ENCODE results near the gene ATP7A. TPM values are rescaled to one million over a fixed set of nuclear protein-coding genes. Genes with fewer than 3 reads are reported as not detected.
"Not testable (repeated sequence)": the region's sequence is repeated elsewhere in the genome, so short reads cannot be mapped to it uniquely, and the experiment has no call there.

The ATP7A gene
- total and polyA plus RNA-seq, 2 donors (not counting 3 experiments of a cell fraction or from before 2014, with no cell fraction given) = 3.1 to 8.8 TPM

DNA sequence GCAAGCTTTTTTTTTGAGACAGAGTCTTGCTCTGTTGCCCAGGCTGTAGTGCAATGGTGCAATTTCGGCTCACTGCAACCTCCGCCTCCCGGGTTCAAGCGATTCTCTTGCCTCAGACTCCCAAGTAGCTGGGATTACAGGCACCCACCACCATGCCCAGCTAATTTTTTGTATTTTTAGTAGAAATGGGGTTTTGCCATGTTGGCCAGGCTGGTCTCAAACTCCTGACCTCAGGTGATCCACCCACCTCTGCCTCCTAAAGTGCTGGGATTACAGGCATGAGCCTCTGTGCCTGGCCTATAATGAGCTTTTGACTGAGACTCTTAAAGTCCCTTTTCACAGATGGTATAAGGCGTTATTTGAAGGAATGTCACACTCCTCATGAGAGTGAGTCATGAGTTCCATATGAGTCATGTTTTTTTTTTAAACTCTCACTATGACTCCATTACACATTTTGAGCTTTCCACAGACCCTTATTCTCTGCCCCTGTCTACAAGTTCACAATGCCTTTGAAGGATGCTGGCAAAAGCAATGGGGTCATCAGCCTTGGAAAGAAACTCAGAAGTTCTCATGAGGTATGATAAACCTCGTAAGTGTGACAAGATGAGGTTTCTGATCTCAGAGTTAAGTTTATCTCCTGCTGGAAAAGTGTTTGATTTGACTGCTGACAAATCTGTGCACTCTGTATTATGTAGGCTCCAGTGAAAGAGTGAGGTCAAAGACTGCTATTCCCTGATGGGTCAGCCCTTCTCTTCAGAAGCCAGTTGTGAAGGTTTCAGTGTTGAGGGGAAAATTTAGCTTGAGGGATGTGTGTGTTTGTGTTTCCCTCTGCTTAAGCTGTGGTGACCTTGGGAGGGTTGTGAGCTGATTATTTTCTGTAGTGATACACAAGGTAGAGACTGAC lies 154.5 kb downstream of the ATP7A start:
- H3K4me3 ChIP-seq (replicated peaks in 1 of 3; ENCODE audit: insufficient read depth in 1 of 3, low read depth in 1 of 3, low read length in 3 of 3); H3K27me3 ChIP-seq (ENCODE audit: control insufficient read depth in 2 of 2, insufficient read depth in 2 of 2, low read length in 2 of 2); dilution Hi-C loops (cut with MboI; ENCODE audit: extremely low pct_ligation_motif_present, low sequenced_read_pairs); H3K4me1 ChIP-seq (ENCODE audit: control insufficient read depth, extremely low read depth, insufficient read depth, low read length); intact Hi-C loops (cut with micrococcal nuclease); H3K9me3 ChIP-seq (replicated peaks; ENCODE audit: control insufficient read depth, insufficient read depth, low read length); H3K4me2 ChIP-seq (ENCODE audit: insufficient read depth, low read length); H3K9ac ChIP-seq (replicated peaks; ENCODE audit: extremely low read depth, insufficient read depth, low read length); H3K9me1 ChIP-seq (replicated peaks; ENCODE audit: control insufficient read depth, extremely low read depth, insufficient read depth, low read length); H3K79me2 ChIP-seq (ENCODE audit: control insufficient read depth, insufficient read depth, low read length); H3K36me3 ChIP-seq (ENCODE audit: control insufficient read depth in 2 of 2, extremely low read depth in 1 of 2, insufficient read depth in 2 of 2, low read length in 2 of 2); H4K20me1 ChIP-seq (replicated peaks; ENCODE audit: control insufficient read depth, extremely low read depth, insufficient read depth, low read length): not testable (repeated sequence)
- FAIRE-seq (peak; percentile 85), DNase-seq (ENCODE audit: low read depth, low spot score) (peak; percentile 72)
- POLR2A ChIA-PET = interaction anchor here (0.6 kb wide), 1 partner anchor 40 kb away, joined by 3 read pairs; no protein-coding TSS in a partner anchor
- Histone ChIP-seq H2AFZ (ENCODE audit: low read depth, low read length) (peak overlapping the region; percentile 89), H3K27ac (ENCODE audit: insufficient read depth, low read depth, low read length) (peak overlapping the region; percentile 50)
- TSS peak; percentile 45 for BruUV-seq (replicated peaks)
- peak; percentile 81 for TF ChIP-seq FOS (IDR thresholded peaks at IDR 0.05; ENCODE audit: borderline replicate concordance, insufficient read depth, low read length)
- TF ChIP-seq JUN (IDR thresholded peaks at IDR 0.05; ENCODE audit: borderline replicate concordance, insufficient read depth, insufficient read length, low read depth) = peak; percentile 94
- CTCF ChIA-PET = interaction anchor here (1.5 to 1.9 kb wide), 2 partner anchors 35 to 40 kb away, joined by 4 to 6 read pairs; no protein-coding TSS in a partner anchor

GRCh38 chrX:78066110-78066509 lies 155.6 kb downstream of the ATP7A start:
- H2AFZ ChIP-seq (ENCODE audit: low read depth, low read length) = no peak overlapping the region
- FAIRE-seq = peak; percentile 4
- H3K9me1 ChIP-seq (replicated peaks; ENCODE audit: control insufficient read depth, extremely low read depth, insufficient read depth, low read length) = no peaks in the 10 kb centered on the region
- ChIA-PET CTCF (no interaction called here), POLR2A (no interaction called here)
- no peak overlapping the region for H3K4me2 ChIP-seq (ENCODE audit: insufficient read depth, low read length)
- H3K4me3 ChIP-seq (replicated peaks in 1 of 3; ENCODE audit: insufficient read depth in 1 of 3, low read depth in 1 of 3, low read length in 3 of 3) = no peak overlapping the region
- TF ChIP-seq POLR2A (IDR thresholded peaks at IDR 0.05; ENCODE audit: low read depth, low read length) = no peak
- no peak for TF ChIP-seq JUN (IDR thresholded peaks at IDR 0.05; ENCODE audit: borderline replicate concordance, insufficient read depth, insufficient read length, low read depth)
- TF ChIP-seq, protein P1, sequence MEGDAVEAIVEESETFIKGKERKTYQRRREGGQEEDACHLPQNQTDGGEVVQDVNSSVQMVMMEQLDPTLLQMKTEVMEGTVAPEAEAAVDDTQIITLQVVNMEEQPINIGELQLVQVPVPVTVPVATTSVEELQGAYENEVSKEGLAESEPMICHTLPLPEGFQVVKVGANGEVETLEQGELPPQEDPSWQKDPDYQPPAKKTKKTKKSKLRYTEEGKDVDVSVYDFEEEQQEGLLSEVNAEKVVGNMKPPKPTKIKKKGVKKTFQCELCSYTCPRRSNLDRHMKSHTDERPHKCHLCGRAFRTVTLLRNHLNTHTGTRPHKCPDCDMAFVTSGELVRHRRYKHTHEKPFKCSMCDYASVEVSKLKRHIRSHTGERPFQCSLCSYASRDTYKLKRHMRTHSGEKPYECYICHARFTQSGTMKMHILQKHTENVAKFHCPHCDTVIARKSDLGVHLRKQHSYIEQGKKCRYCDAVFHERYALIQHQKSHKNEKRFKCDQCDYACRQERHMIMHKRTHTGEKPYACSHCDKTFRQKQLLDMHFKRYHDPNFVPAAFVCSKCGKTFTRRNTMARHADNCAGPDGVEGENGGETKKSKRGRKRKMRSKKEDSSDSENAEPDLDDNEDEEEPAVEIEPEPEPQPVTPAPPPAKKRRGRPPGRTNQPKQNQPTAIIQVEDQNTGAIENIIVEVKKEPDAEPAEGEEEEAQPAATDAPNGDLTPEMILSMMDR (IDR thresholded peaks at IDR 0.05; ENCODE audit: extremely low read depth in 1 of 2, insufficient read depth in 1 of 2, low read depth in 1 of 2, low read length in 2 of 2) = no peak
- TF ChIP-seq MYC (IDR thresholded peaks at IDR 0.05; ENCODE audit: low read depth, low read length) = no peak
- no peak for TF ChIP-seq EZH2 (IDR thresholded peaks at IDR 0.05; ENCODE audit: borderline replicate concordance, low read depth, low read length, severe bottlenecking)
- TF ChIP-seq FOS (IDR thresholded peaks at IDR 0.05; ENCODE audit: borderline replicate concordance, insufficient read depth, low read length) = no peak
- no peak for TF ChIP-seq GATA2 (IDR thresholded peaks at IDR 0.05; ENCODE audit: insufficient read depth, insufficient read length, low read depth, low read length)
- TF ChIP-seq, protein P2, sequence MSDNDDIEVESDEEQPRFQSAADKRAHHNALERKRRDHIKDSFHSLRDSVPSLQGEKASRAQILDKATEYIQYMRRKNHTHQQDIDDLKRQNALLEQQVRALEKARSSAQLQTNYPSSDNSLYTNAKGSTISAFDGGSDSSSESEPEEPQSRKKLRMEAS (IDR thresholded peaks at IDR 0.05; ENCODE audit: insufficient read depth, insufficient read length) = no peak
- TF ChIP-seq POLR2AphosphoS5 (IDR thresholded peaks at IDR 0.05; ENCODE audit: insufficient read depth, low read depth, low read length) = no peak
- H3K36me3 ChIP-seq (ENCODE audit: control insufficient read depth in 2 of 2, extremely low read depth in 1 of 2, insufficient read depth in 2 of 2, low read length in 2 of 2) = no peaks in the 10 kb centered on the region
- no peaks in the 10 kb centered on the region for H3K27me3 ChIP-seq (ENCODE audit: control insufficient read depth in 2 of 2, insufficient read depth in 2 of 2, low read length in 2 of 2)
- no peaks in the 10 kb centered on the region for H4K20me1 ChIP-seq (replicated peaks; ENCODE audit: control insufficient read depth, extremely low read depth, insufficient read depth, low read length)
- H3K79me2 ChIP-seq (ENCODE audit: control insufficient read depth, insufficient read depth, low read length) = no peaks in the 10 kb centered on the region
- DNase-seq (ENCODE audit: low read depth, low spot score) = no peak
- no peaks in the 10 kb centered on the region for H3K9me3 ChIP-seq (replicated peaks; ENCODE audit: control insufficient read depth, insufficient read depth, low read length)
- dilution Hi-C loops (cut with MboI; ENCODE audit: extremely low pct_ligation_motif_present, low sequenced_read_pairs) (no loop called here), intact Hi-C loops (cut with micrococcal nuclease) (no loop called here)
- H3K4me1 ChIP-seq (ENCODE audit: control insufficient read depth, extremely low read depth, insufficient read depth, low read length) = peaks cover 4% of the 10 kb centered on the region
- BruUV-seq (replicated peaks) = no TSS peak
- no peak overlapping the region for H3K9ac ChIP-seq (replicated peaks; ENCODE audit: extremely low read depth, insufficient read depth, low read length)
- H3K27ac ChIP-seq (ENCODE audit: insufficient read depth, low read depth, low read length) = no peak overlapping the region
